ENCODE measurements around the gene PIP4K2B. TPM values are rescaled to one million over a fixed set of nuclear protein-coding genes. Genes with fewer than 3 reads are reported as not detected.

PIP4K2B gene
- total RNA-seq, 1 experiment from 2014 or later: 47.4 TPM

DNA sequence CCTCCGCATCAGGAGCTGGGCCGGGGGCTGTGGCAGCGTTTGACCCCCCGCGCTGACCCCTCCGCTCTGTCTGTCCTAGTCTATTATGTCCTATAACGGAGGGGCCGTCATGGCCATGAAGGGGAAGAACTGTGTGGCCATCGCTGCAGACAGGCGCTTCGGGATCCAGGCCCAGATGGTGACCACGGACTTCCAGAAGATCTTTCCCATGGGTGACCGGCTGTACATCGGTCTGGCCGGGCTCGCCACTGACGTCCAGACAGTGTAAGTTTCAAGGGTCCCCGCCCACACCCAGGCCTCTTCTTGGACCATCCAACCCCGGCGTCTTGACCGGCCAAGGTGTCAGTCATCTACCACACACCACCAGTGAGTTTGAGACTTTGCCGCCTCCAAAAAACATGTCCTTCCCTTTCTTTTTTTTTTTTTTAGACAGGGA is 46.3 kb downstream of the PIP4K2B start:
- H3K9me2 ChIP-seq (ENCODE audit: insufficient read depth): no peaks in the 10 kb centered on the region
- H3K36me3 ChIP-seq (ENCODE audit: low read depth): no peaks in the 10 kb centered on the region
- POLR2A ChIA-PET (ENCODE audit: unreplicated experiment): no interaction called here
- H3K79me2 ChIP-seq (ENCODE audit: low read depth): peaks cover 69% of the 10 kb centered on the region
- intact Hi-C loops (cut with micrococcal nuclease; ENCODE audit: unreplicated experiment): loop anchor here (5.0 kb wide), 2 partner anchors 44 to 214 kb away; partner anchors contain the start of genes FBXO47 and PIP4K2B
- peaks cover 10% of the 10 kb centered on the region for H3K4me1 ChIP-seq (replicated peaks; ENCODE audit: insufficient read depth)
- peaks cover 11% of the 10 kb centered on the region for H3F3A ChIP-seq (ENCODE audit: insufficient read depth, low read depth)
- CTCF ChIA-PET: no interaction called here
- H3K4me3 ChIP-seq: peak overlapping the region; percentile 92
- H4K20me1 ChIP-seq (ENCODE audit: insufficient read depth): no peaks in the 10 kb centered on the region; the same call in 1 of the 2 replicates
- peak overlapping the region; percentile 80; the same call in 1 of the 2 replicates for H2AFZ ChIP-seq
- no peak for DNase-seq
- H3K9me3 ChIP-seq (ENCODE audit: insufficient read depth, low read depth): no peaks in the 10 kb centered on the region
- TSS peak; percentile 40 for BruUV-seq (replicated peaks)
- no peaks in the 10 kb centered on the region for H3K27me3 ChIP-seq (ENCODE audit: insufficient read depth, low read depth)
- no peak for TF ChIP-seq EZH2 (IDR thresholded peaks at IDR 0.05; ENCODE audit: low read depth)
- TF ChIP-seq, protein P1, sequence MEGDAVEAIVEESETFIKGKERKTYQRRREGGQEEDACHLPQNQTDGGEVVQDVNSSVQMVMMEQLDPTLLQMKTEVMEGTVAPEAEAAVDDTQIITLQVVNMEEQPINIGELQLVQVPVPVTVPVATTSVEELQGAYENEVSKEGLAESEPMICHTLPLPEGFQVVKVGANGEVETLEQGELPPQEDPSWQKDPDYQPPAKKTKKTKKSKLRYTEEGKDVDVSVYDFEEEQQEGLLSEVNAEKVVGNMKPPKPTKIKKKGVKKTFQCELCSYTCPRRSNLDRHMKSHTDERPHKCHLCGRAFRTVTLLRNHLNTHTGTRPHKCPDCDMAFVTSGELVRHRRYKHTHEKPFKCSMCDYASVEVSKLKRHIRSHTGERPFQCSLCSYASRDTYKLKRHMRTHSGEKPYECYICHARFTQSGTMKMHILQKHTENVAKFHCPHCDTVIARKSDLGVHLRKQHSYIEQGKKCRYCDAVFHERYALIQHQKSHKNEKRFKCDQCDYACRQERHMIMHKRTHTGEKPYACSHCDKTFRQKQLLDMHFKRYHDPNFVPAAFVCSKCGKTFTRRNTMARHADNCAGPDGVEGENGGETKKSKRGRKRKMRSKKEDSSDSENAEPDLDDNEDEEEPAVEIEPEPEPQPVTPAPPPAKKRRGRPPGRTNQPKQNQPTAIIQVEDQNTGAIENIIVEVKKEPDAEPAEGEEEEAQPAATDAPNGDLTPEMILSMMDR (conservative IDR thresholded peaks at IDR 0.05): no peak
- H3K27ac ChIP-seq: 0 out of 2 replicates have a peak overlapping the region, but pooled peaks have one; percentile 12
- peak overlapping the region; percentile 89 for H3K4me2 ChIP-seq

DNA sequence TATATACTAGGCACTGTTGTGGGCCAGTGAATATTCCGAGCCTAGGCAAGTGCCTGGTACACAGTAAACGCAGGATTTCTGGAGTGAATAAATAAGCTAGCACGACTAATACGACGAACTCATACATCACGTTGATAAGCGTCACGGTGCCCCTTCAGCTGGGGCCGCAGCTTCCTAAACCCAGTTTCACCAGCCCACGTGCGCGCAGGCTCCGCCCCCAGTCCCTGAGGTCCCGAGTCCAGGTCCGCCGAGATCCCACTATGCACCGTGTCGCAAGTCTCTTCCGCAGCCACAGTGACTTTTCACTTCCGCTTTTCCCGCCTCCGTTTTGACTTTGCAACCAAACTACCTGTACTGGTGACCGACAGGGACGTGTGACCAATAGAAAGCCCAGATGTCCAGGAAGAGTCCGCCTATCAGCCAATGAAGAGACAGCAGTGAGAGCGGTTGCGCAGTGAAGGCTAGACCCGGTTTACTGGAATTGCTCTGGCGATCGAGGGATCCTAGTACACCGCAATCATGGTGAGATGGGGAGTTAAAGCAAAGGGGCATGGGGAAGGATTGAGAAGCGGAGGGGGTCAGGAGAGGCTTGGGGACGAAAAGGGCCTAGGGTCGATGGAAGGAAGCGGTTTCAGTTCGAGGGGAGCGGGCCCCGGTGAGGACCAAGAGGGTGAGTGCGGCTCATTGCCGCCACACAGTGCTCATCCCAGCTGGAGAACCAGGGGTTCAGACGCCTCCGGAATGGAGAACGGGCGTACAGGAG is 46.9 kb downstream of the PIP4K2B start, which contains the start of gene PSMB3:
PSMB3 (plus strand) TSS at position 434 of the 763 bp plus-strand sequence; CDS start at position 520, 86 bp downstream.
- no peaks in the 10 kb centered on the region; the same call in 1 of the 2 replicates for H4K20me1 ChIP-seq (ENCODE audit: insufficient read depth)
- no peaks in the 10 kb centered on the region for H3K9me2 ChIP-seq (ENCODE audit: insufficient read depth)
- peaks cover 11% of the 10 kb centered on the region for H3F3A ChIP-seq (ENCODE audit: insufficient read depth, low read depth)
- H2AFZ ChIP-seq: peak within 1 kb of the TSS; percentile 92
- H3K36me3 ChIP-seq (ENCODE audit: low read depth): no peaks in the 10 kb centered on the region
- ChIA-PET POLR2A (ENCODE audit: unreplicated experiment) (interaction anchor here (0.6 kb wide), 1 partner anchor 70 kb away, joined by 13 read pairs; no protein-coding TSS in a partner anchor), CTCF (no interaction called here)
- H3K27ac ChIP-seq: peak within 1 kb of the TSS; percentile 79
- no peaks in the 10 kb centered on the region for H3K27me3 ChIP-seq (ENCODE audit: insufficient read depth, low read depth)
- peak within 1 kb of the TSS; percentile 92 for H3K4me3 ChIP-seq
- no TSS peak for BruUV-seq (replicated peaks)
- TF ChIP-seq, protein P1 (conservative IDR thresholded peaks at IDR 0.05): no peak
- TF ChIP-seq EZH2 (IDR thresholded peaks at IDR 0.05; ENCODE audit: low read depth): no peak
- peak; percentile 95 to 99 for DNase-seq
- intact Hi-C loops (cut with micrococcal nuclease; ENCODE audit: unreplicated experiment): loop anchor here (5.0 kb wide), 2 partner anchors 45 to 215 kb away; partner anchors contain the start of genes FBXO47 and PIP4K2B
- peaks cover 73% of the 10 kb centered on the region for H3K79me2 ChIP-seq (ENCODE audit: low read depth)
- no peaks in the 10 kb centered on the region for H3K9me3 ChIP-seq (ENCODE audit: insufficient read depth, low read depth)
- H3K4me2 ChIP-seq: peak within 1 kb of the TSS; percentile 97
- H3K4me1 ChIP-seq (replicated peaks; ENCODE audit: insufficient read depth): peaks cover 10% of the 10 kb centered on the region

DNA sequence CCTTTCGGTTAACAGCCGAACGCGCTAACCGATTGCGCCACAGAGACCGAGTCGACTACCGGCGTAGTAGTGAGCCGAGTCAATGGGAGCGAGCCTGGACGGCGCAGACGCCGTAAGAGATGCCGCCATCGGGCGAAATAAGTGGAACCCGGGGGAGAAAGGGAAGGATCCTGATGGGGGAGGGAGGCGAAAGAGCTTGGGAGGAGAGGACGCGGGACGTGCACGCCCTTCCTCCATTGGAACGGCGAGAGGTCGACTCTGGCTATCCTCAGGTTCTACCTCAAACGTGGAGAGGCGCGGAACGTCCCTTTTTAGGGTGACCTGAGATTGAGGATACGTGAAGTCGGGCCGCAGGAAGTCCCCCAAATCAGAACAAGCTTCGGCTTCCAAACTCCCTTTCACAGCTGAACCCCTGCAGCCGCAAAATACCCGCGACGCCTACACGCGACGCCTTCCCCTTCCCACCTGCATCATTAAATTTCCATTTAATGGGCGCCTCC is 47.5 kb downstream of the PIP4K2B start:
- H3K27me3 ChIP-seq (ENCODE audit: insufficient read depth, low read depth): no peaks in the 10 kb centered on the region
- ChIA-PET POLR2A (ENCODE audit: unreplicated experiment) (interaction anchor here (0.6 kb wide), 2 partner anchors 71 to 102 kb away, joined by 5 to 13 read pairs; no protein-coding TSS in a partner anchor), CTCF (no interaction called here)
- peaks cover 11% of the 10 kb centered on the region for H3F3A ChIP-seq (ENCODE audit: insufficient read depth, low read depth)
- DNase-seq: peak; percentile 69 to 79
- peak overlapping the region; percentile 92 for H3K4me3 ChIP-seq
- TSS peak; percentile 57 for BruUV-seq (replicated peaks)
- H4K20me1 ChIP-seq (ENCODE audit: insufficient read depth): peaks cover under 1% of the 10 kb centered on the region; the same call in 1 of the 2 replicates
- H3K4me2 ChIP-seq: peak overlapping the region; percentile 97
- no peaks in the 10 kb centered on the region for H3K36me3 ChIP-seq (ENCODE audit: low read depth)
- H3K4me1 ChIP-seq (replicated peaks; ENCODE audit: insufficient read depth): peaks cover 11% of the 10 kb centered on the region
- peak overlapping the region; percentile 92 for H2AFZ ChIP-seq
- H3K9me3 ChIP-seq (ENCODE audit: insufficient read depth, low read depth): no peaks in the 10 kb centered on the region
- no peak for TF ChIP-seq EZH2 (IDR thresholded peaks at IDR 0.05; ENCODE audit: low read depth)
- TF ChIP-seq, protein P1 (conservative IDR thresholded peaks at IDR 0.05): no peak
- no peaks in the 10 kb centered on the region for H3K9me2 ChIP-seq (ENCODE audit: insufficient read depth)
- peak overlapping the region; percentile 79 for H3K27ac ChIP-seq
- intact Hi-C loops (cut with micrococcal nuclease; ENCODE audit: unreplicated experiment): loop anchor here (2.0 to 5.0 kb wide), 3 partner anchors 45 to 401 kb away; partner anchors contain the start of genes FBXO47 and PIP4K2B
- peaks cover 73% of the 10 kb centered on the region for H3K79me2 ChIP-seq (ENCODE audit: low read depth)
